Stimulated activated CD4-positive, alpha-beta T cell treated with anti-CD3 and anti-CD28 coated beads, Interleukin-12 subunit alpha, Interleukin-12 subunit beta, amount 100 ng/mL, for 24 hours (primary cell): Measurements from ENCODE around the gene CEMIP.

Source experiments
- DNase-seq, 2 experiments: peaks; one replicate each; pipeline ENCODE4 v3.0.0-alpha.2; 2020; ENCODE audit warnings: low read depth in 2 of 2

CEMIP gene

DNA sequence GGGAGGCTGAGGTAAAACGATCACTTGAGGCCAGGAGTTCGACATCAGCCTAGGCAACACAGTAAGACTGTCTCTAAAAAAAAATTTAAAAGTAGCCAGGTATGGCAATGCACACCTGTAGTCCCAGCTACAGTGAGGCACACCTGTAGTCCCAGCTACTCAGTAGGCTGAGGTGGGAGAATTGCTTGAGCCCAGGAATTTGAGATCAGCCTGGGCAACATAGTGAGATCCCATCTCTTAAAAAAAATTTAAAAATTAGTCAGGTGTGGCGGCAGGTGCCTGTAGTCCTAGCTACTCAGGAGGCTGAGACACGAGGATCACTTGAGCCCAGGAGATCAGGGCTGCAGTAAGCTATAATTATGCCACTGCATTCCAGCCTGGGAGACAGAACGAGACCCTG is 203.7 kb downstream of the CEMIP start:
- no peak for DNase-seq

- no peak for DNase-seq
These were observed 205.7 kb downstream of the CEMIP start for GRCh38 chr15:80984856-80985255.

DNA sequence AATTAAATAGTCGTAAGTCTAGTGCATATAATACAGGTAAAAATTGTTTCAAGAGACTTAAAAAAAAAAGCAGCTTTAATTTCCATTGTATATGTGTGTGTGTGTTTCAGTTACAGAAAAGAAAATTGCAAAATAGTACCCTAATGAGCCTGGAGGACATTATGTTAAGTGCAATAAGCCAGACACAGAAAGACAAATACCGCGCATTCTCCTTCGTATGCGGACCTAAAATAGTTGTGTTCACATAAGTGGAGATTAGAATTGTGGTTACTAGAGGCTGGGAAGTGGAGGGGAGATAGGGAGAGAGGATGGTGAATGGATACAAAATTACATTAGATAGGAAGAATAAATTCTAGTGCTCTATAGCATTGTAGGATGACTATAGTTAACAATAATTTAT is 206.8 kb downstream of the CEMIP start:
- no peak for DNase-seq

- DNase-seq = no peak
These were observed 207.3 kb downstream of the CEMIP start for GRCh38 chr15:80986487-80986886.

- no peak for DNase-seq
These were observed 209.1 kb downstream of the CEMIP start for GRCh38 chr15:80988148-80988796.

DNA sequence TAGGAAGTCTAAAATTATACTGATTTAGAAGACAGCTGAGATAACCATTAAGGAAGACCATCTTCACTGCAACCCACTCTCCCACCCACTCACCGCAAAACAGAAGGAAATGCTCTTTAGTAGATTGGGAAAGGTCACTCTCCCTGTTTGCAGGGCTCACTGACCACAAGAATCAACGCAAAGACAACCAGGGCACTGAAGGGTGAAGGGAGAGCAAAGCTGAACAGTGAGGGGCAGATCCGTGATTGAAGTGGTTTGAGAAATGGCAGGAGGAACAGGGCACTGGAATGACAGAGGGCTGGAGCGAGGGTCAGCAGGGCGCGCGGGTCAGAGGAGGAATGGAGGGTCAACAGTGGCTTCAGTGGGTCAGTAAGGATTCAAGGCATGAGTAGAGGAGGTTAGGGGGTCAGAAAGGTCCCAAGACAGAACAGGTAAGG is 209.9 kb downstream of the CEMIP start:
- no peak for DNase-seq

DNA sequence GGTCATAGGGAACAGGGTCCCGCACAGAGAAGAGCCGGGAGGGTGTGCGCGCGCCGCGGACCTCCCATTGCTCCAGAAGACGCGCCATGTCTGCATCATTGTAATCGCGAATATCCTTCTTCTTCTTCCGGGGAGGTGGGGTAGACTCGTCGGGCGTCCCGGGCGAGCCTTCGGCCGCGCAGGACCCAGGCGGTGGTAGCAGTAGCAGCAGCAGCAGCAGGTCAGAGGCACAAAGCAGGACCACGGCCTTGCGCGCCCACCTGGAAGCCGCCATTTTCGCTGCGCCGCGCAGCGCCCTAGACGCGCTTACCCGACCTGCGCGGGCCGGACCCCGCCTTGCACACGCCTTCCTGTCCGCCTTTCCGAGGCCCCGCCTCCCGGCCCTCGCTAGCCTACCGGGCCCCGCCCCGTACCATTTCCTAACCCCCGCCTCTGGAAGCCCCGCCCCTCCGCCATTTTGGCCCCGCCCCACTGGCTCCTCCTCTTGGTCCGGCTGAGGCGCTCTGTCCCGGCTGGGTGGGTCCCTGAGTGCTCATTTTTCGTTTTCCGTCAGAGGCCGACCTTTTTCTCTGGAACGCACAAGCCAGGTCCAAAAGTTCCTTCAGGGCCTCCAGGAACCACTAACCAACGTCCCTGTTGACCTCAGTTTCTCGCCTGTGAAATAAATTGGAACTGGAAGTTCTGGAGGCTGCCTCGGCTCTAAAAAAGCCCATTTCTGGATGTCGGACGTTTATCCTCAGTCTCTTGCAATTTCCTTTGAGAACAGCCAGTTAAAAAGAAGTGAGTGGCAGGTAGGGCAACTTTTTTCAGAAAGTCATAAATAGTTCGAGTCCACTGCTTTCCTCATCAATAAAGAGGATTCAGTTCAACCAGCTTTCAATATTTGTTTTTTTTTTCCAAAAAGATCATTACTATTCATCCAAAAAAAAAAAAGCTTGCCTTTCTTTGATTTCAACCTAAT is 210.6 kb downstream of the CEMIP start, which contains the start of gene MESD:
Gene MESD, minus strand, starts transcription at position 302 of the 961 bp plus-strand sequence. Its CDS starts 28 bp downstream, at position 274.
- peak; percentile 96 to 99 for DNase-seq

- no peak for DNase-seq
These were observed 211.8 kb downstream of the CEMIP start for GRCh38 chr15:80990955-80991354.

- DNase-seq = no peak
These were observed 212.3 kb downstream of the CEMIP start for GRCh38 chr15:80991421-80991820.

GRCh38 chr15:80992006-80992405 is 212.8 kb downstream of the CEMIP start:
- DNase-seq = no peak

- DNase-seq = no peak
These were observed 213.3 kb downstream of the CEMIP start for GRCh38 chr15:80992441-80992840.

GRCh38 chr15:80996247-80996646 is 217.1 kb downstream of the CEMIP start:
- no peak for DNase-seq

GRCh38 chr15:80997692-80998091 is 218.5 kb downstream of the CEMIP start:
- no peak for DNase-seq

GRCh38 chr15:80998251-80998650 is 219.1 kb downstream of the CEMIP start:
- no peak for DNase-seq

DNA sequence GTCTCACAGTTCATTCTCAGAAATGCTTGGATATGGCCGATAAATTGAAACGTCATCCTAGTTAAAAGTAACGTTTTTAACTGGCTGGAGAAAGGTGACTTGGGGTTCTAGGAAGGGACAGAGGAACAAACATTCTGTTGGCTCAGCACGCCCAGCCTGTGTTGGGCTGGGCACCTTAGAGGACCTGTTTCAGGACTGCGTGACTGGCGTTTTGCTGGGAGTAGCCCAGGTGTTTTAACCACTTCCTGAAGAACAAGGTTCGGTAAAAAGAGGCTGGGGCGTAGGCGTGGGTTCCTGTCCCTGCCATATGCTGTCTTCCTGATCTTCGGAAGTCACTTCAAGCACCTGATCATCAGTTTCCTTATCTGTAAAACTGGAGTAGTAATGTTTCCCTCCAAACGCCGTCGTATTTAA is 220.5 kb downstream of the CEMIP start:
- peak; percentile 27 to 60 for DNase-seq

- DNase-seq = no peak
These were observed 221.0 kb downstream of the CEMIP start for GRCh38 chr15:81000144-81000623.

GRCh38 chr15:81000624-81001151 is 221.5 kb downstream of the CEMIP start, which contains the start of gene TLNRD1:
Gene TLNRD1, plus strand, starts transcription at chr15:81000923. Its CDS starts 1,349 bp downstream, at chr15:81002272.
- peak; percentile 68 to 84 for DNase-seq
